GM23338 (cell line): Measurements from ENCODE around the gene SPX. TPM values are rescaled to one million over a fixed set of nuclear protein-coding genes. Genes with fewer than 3 reads are reported as not detected.

ENCODE experiments used
- ATAC-seq: fragments of 200-7000 bp; cut with Tn5 transposase; 3 replicates; pipeline ENCODE4 v1.9.1; 2020
- DNase-seq: peaks from one replicate; pipeline ENCODE4 v3.0.0-alpha.2; 2015; ENCODE audit warnings: low spot score
- H2AFZ ChIP-seq: fragments of 200-600 bp; sonication (generic); 2 replicates; pipeline ENCODE4 v1.8.0; 2016; ENCODE audit warnings: antibody characterized with exemption, mild to moderate bottlenecking, moderate library complexity
- H3F3A ChIP-seq: fragments of 200-600 bp; sonication (generic); replicated peaks from 2 replicates; pipeline ENCODE4 v1.8.0; 2017; ENCODE audit warnings: antibody characterized with exemption, mixed run types, low read depth
- H3K27ac ChIP-seq: fragments of 200-600 bp; sonication (generic); 2 replicates; pipeline ENCODE4 v1.6.1; 2016; ENCODE audit warnings: low read depth
- H3K27me3 ChIP-seq: fragments of 200-600 bp; sonication (generic); 2 replicates; pipeline ENCODE4 v1.8.0; 2016; ENCODE audit warnings: mild to moderate bottlenecking, mixed run types, moderate library complexity; ENCODE audit not compliant: insufficient read depth
- H3K36me3 ChIP-seq: fragments of 200-600 bp; sonication (generic); 2 replicates; pipeline ENCODE4 v1.8.0; 2016; ENCODE audit warnings: mild to moderate bottlenecking; ENCODE audit not compliant: insufficient read depth
- H3K4me1 ChIP-seq: fragments of 200-600 bp; sonication (generic); 2 replicates; pipeline ENCODE4 v1.8.0; 2016; ENCODE audit warnings: mild to moderate bottlenecking, moderate library complexity; ENCODE audit not compliant: insufficient read depth
- H3K4me2 ChIP-seq: fragments of 200-600 bp; sonication (generic); 2 replicates; pipeline ENCODE4 v1.7.1; 2017; ENCODE audit warnings: mixed run types
- H3K4me3 ChIP-seq: fragments of 200-600 bp; sonication (generic); 2 replicates; pipeline ENCODE4 v1.6.1; 2016; ENCODE audit warnings: mixed run types
- H3K79me2 ChIP-seq: fragments of 200-600 bp; sonication (generic); replicated peaks from 2 replicates; pipeline ENCODE4 v1.8.0; 2017; ENCODE audit warnings: mild to moderate bottlenecking; ENCODE audit not compliant: insufficient read depth
- H3K9me2 ChIP-seq: fragments of 200-600 bp; sonication (generic); 2 replicates; pipeline ENCODE4 v1.8.0; 2017; ENCODE audit not compliant: insufficient read depth
- H4K20me1 ChIP-seq: fragments of 200-600 bp; sonication (generic); replicated peaks from 2 replicates; pipeline ENCODE4 v1.8.0; 2017; ENCODE audit warnings: mild to moderate bottlenecking; ENCODE audit not compliant: insufficient read depth
- H3K27ac Mint-ChIP-seq: 2 replicates; pipeline ENCODE4 v1.8.0; 2020; ENCODE audit warnings: inconsistent platforms, mild to moderate bottlenecking, moderate library complexity, mixed read lengths
- H3K27me3 Mint-ChIP-seq: 3 replicates; pipeline ENCODE4 v1.8.0; 2022; ENCODE audit warnings: low read depth, mild to moderate bottlenecking, moderate library complexity, mixed read lengths, inconsistent platforms; ENCODE audit not compliant: insufficient read depth, poor library complexity
- H3K36me3 Mint-ChIP-seq: 3 replicates; pipeline ENCODE4 v1.8.0; 2021; ENCODE audit warnings: low read depth, mild to moderate bottlenecking, inconsistent platforms, moderate library complexity, mixed read lengths
- H3K4me1 Mint-ChIP-seq: 3 replicates; pipeline ENCODE4 v1.8.0; 2020; ENCODE audit warnings: mild to moderate bottlenecking, inconsistent platforms, mixed read lengths
- H3K4me3 Mint-ChIP-seq: 3 replicates; pipeline ENCODE4 v1.8.0; 2021; ENCODE audit warnings: moderate library complexity, mild to moderate bottlenecking, inconsistent platforms, mixed read lengths
- H3K9me3 Mint-ChIP-seq: 3 replicates; pipeline ENCODE4 v1.8.0; 2020; ENCODE audit warnings: moderate library complexity, mild to moderate bottlenecking, inconsistent platforms, mixed read lengths
- CREB1 ChIP-seq: fragments of 250-450 bp; sonication (Bioruptor Pico); IDR thresholded peaks from 2 replicates; pipeline ENCODE4 v1.5.0; 2020; ENCODE audit warnings: low read depth, mild to moderate bottlenecking, moderate library complexity
- ETS1 ChIP-seq: IDR thresholded peaks from 2 replicates; pipeline ENCODE4 v1.6.1; 2016; ENCODE audit warnings: antibody characterized with exemption
- EZH2phosphoT487 ChIP-seq: fragments of 200-600 bp; sonication (generic); IDR thresholded peaks from one replicate; pipeline ENCODE4 v1.8.1; 2018; ENCODE audit warnings: antibody characterized with exemption; ENCODE audit not compliant: unreplicated experiment
- JUNB ChIP-seq: IDR thresholded peaks from one replicate; pipeline ENCODE4 v1.6.1; 2016; ENCODE audit warnings: antibody characterized with exemption; ENCODE audit not compliant: unreplicated experiment
- NANOG ChIP-seq: IDR thresholded peaks from 2 replicates; pipeline ENCODE4 v1.6.1; 2016; ENCODE audit warnings: antibody characterized with exemption, borderline replicate concordance
- POLR2AphosphoS5 ChIP-seq: IDR thresholded peaks from 2 replicates; pipeline ENCODE4 v1.6.1; 2016; ENCODE audit warnings: antibody characterized with exemption, low read depth
- REST ChIP-seq: IDR thresholded peaks from one replicate; pipeline ENCODE4 v1.6.1; 2018; ENCODE audit warnings: antibody characterized with exemption; ENCODE audit not compliant: unreplicated experiment
- STAT1 ChIP-seq: IDR thresholded peaks from one replicate; pipeline ENCODE4 v1.6.1; 2016; ENCODE audit warnings: antibody characterized with exemption; ENCODE audit not compliant: unreplicated experiment
- ZNF114 ChIP-seq: fragments of 250-450 bp; sonication (Bioruptor Pico); IDR thresholded peaks from 2 replicates; pipeline ENCODE4 v1.5.0; 2020; ENCODE audit warnings: mild to moderate bottlenecking, moderate library complexity
- ZNF331 ChIP-seq: fragments of 250-450 bp; sonication (Bioruptor Pico); IDR thresholded peaks from 2 replicates; pipeline ENCODE4 v1.5.0; 2020; ENCODE audit warnings: low read depth, mild to moderate bottlenecking, moderate library complexity
- ZNF462 ChIP-seq: fragments of 250-450 bp; sonication (Bioruptor Pico); IDR thresholded peaks from 2 replicates; pipeline ENCODE4 v1.5.0; 2020; ENCODE audit warnings: mild to moderate bottlenecking, moderate library complexity
- polyA plus RNA-seq: library from polyadenylated mRNA; unstranded; fragments of >200 nt; fragmentation: Nextera tagmentation; extraction: Ambion mirVana; gene quantifications from 2 replicates; pipeline ENCODE4 v1.2.1, GENCODE V29; 2016
- total RNA-seq: library from RNA; depleted of rRNA; stranded (reverse); fragments of >200 nt; shearing (Covaris generic); gene quantifications from 2 replicates; pipeline ENCODE4 v1.2.3, GENCODE V29; 2014

The SPX gene
- total and polyA plus RNA-seq, 2 experiments from 2014 or later, result 1.3 TPM

- Histone ChIP-seq H3K4me2 (peak overlapping the region; percentile 86), H3K9me2 (no peaks in the 10 kb centered on the region), H3K27ac (no peak overlapping the region), H3K4me1 (peaks cover 17% of the 10 kb centered on the region), H2AFZ (no peak overlapping the region), H3K36me3 (peaks cover 4% of the 10 kb centered on the region; the same call in 1 of the 2 replicates), H3F3A (no peaks in the 10 kb centered on the region), H3K4me3 (peak overlapping the region; percentile 73), H3K79me2 (peaks cover 70% of the 10 kb centered on the region), H3K27me3 (no peaks in the 10 kb centered on the region), H4K20me1 (0 out of 2 replicates have a peak, but pooled peaks cover 10% of the 10 kb centered on the region)
- no peaks in the 10 kb centered on the region for H3K27me3 Mint-ChIP-seq
- H3K4me1 Mint-ChIP-seq, result peaks cover 6% of the 10 kb centered on the region; the same call in 2 of the 3 replicates
- no peaks in the 10 kb centered on the region for H3K9me3 Mint-ChIP-seq
- DNase-seq, result peak; percentile 8
- TF ChIP-seq REST (no peak), EZH2phosphoT487 (no peak), NANOG (no peak), ZNF462 (CRISPR knock-in tag) (no peak), ZNF114 (CRISPR knock-in tag) (no peak), ZNF331 (CRISPR knock-in tag) (no peak), ETS1 (no peak), STAT1 (no peak), JUNB (no peak), POLR2AphosphoS5 (no peak), CREB1 (CRISPR knock-in tag) (no peak)
- H3K4me3 Mint-ChIP-seq, result no peak overlapping the region
- H3K27ac Mint-ChIP-seq, result no peak overlapping the region
- no peak for ATAC-seq
- peaks cover 2% of the 10 kb centered on the region; the same call in 1 of the 3 replicates for H3K36me3 Mint-ChIP-seq
Measured at GRCh38 chr12:21502872-21503271, 23.2 kb upstream of the SPX start.
